CD4-positive, alpha-beta memory T cell (primary cell): ENCODE results near the gene CCK. TPM values are rescaled to one million over a fixed set of nuclear protein-coding genes. Genes with fewer than 3 reads are reported as not detected.

Experiments
- polyA plus RNA-seq, 2 donors: library from polyadenylated mRNA; unstranded; fragments of 300-500 nt; fragmentation: Illumina TruSeq; gene quantifications; one replicate each; pipeline ENCODE4 v1.2.3, GENCODE V29; 2021
- total RNA-seq, 2 experiments: library from RNA; stranded (reverse); gene quantifications; one replicate each; pipeline ENCODE4 v1.2.3, GENCODE V29; 2021

The CCK gene
- total and polyA plus RNA-seq, 4 experiments from 2014 or later = not detected

Other genes starting within 250 kb of the CCK start
- 10 to 100 TPM; 15.9 to 17.2 TPM for gene TRAK1, start 174.8 kb downstream of the CCK start, total RNA-seq
- 10 to 100 TPM in 1 of 2 donors, 1 to 10 TPM in 1; 3.4 to 10.5 TPM for gene TRAK1, start 174.8 kb downstream of the CCK start, polyA plus RNA-seq
- gene LYZL4, start 144.4 kb upstream of the CCK start, total RNA-seq = not detected
- gene LYZL4, start 144.4 kb upstream of the CCK start, polyA plus RNA-seq = not detected
- 100 to 1,000 TPM in 1 of 2 experiments, 10 to 100 TPM in 1; 93.6 to 104 TPM for gene VIPR1, start 236.5 kb upstream of the CCK start, total RNA-seq
- 10 to 100 TPM; 23.1 to 30.4 TPM for gene VIPR1, start 236.5 kb upstream of the CCK start, polyA plus RNA-seq